Measurements from ENCODE around the gene RIPOR2.

- TF ChIP-seq REST (IDR thresholded peaks at IDR 0.05; ENCODE audit: unreplicated experiment) (no peak), CTCF (conservative IDR thresholded peaks at IDR 0.05; ENCODE audit: low read depth in 2 of 2) (peak in 1 of 2 experiments; percentile 32; a peak in 2 of 4 replicates), JUNB (IDR thresholded peaks at IDR 0.05; ENCODE audit: unreplicated experiment) (no peak), POLR2AphosphoS5 (IDR thresholded peaks at IDR 0.05; ENCODE audit: low read depth) (no peak), EZH2 (IDR thresholded peaks at IDR 0.05; ENCODE audit: low read depth, unreplicated experiment) (no peak), STAT1 (IDR thresholded peaks at IDR 0.05; ENCODE audit: unreplicated experiment) (no peak), EZH2phosphoT487 (IDR thresholded peaks at IDR 0.05; ENCODE audit: unreplicated experiment) (no peak), CREB1 (CRISPR knock-in tag; IDR thresholded peaks at IDR 0.05; ENCODE audit: low read depth) (no peak), ETS1 (IDR thresholded peaks at IDR 0.05) (no peak), ZNF114 (CRISPR knock-in tag; IDR thresholded peaks at IDR 0.05) (no peak), ZNF462 (CRISPR knock-in tag; IDR thresholded peaks at IDR 0.05) (no peak), ZNF331 (CRISPR knock-in tag; IDR thresholded peaks at IDR 0.05; ENCODE audit: low read depth) (no peak), NANOG (IDR thresholded peaks at IDR 0.05; ENCODE audit: borderline replicate concordance) (no peak)
Measured at GRCh38 chr6:24867104-24867703, 68.6 kb downstream of the RIPOR2 start.

All from GM23338 (cell line).